Measurements from ENCODE around the gene SHTN1. TPM values are rescaled to one million over a fixed set of nuclear protein-coding genes. Genes with fewer than 3 reads are reported as not detected.

The SHTN1 gene
- total and polyA plus RNA-seq, 10 of the 15 experiments (the other 5 are each of a cell fraction or from before 2014, with no cell fraction given): 0.79 to 4.0 (median 2.0) TPM

DNA sequence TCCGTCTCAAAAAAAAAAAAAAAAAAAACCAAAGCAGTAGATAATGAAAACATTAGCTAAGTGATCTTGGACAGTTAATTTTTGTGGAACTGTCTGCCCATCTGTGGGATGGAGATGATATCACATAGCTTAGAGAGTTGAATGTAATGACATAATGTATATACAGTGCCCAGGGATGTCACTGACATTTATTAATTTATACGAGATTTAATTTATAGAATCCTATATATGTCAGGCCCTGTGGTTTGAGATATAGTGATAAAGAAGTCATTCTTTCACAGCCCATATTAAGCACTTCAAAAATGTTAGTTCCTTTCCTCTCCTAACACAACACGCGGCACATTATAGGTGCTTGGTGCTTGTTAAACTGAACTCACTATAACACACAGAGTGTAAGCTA is 151.7 kb downstream of the SHTN1 start:
- no peak for ATAC-seq
- Histone ChIP-seq H3K9ac (ENCODE audit: control insufficient read depth, insufficient read depth, low read length) (no peak overlapping the region), H3K4me1 (ENCODE audit: control insufficient read depth, insufficient read depth, low read length) (peaks cover 9% of the 10 kb centered on the region), H3K9me3 (replicated peaks; ENCODE audit: control insufficient read depth, insufficient read depth, low read length) (no peaks in the 10 kb centered on the region), H3K4me3 (no peak overlapping the region), H3K27me3 (replicated peaks in 1 of 2; ENCODE audit: control insufficient read depth in 2 of 2, insufficient read depth in 2 of 2, low read length in 1 of 2) (no peaks in the 10 kb centered on the region; a peak in 1 of 4 replicates), H3K27ac (ENCODE audit: control insufficient read depth, insufficient read depth) (no peak overlapping the region), H2AFZ (ENCODE audit: control insufficient read depth, low read depth, low read length) (no peak overlapping the region), H3K36me3 (ENCODE audit: control insufficient read depth in 2 of 2, insufficient read depth in 2 of 2, low read length in 1 of 2) (no peaks in the 10 kb centered on the region), H3K4me2 (ENCODE audit: control insufficient read depth, insufficient read depth) (no peak overlapping the region), H4K20me1 (ENCODE audit: control insufficient read depth, insufficient read depth) (no peaks in the 10 kb centered on the region), H3K79me2 (ENCODE audit: control insufficient read depth, insufficient read depth, low read length) (no peaks in the 10 kb centered on the region; the same call in 1 of the 2 replicates)
- intact Hi-C loops (cut with micrococcal nuclease; ENCODE audit: unreplicated experiment) (no loop called here), in situ Hi-C loops (cut with MboI) (no loop called here)
- 90% methylated on average over 3 of the region's 4 CpGs for WGBS (ENCODE audit: insufficient coverage, insufficient replicate concordance, low lambda C conversion rate, missing lambda C conversion rate)
- no peak for FAIRE-seq
- RAD21 ChIA-PET (ENCODE audit: unreplicated experiment): no interaction called here
- DNase-seq (ENCODE audit: low read depth, low spot score): no peak
- CTCF ChIA-PET: interaction anchor here (1.1 to 2.2 kb wide), 3 partner anchors 43 to 314 kb away, joined by 3 to 7 read pairs (median 4); no protein-coding TSS in a partner anchor
- TF ChIP-seq ATF7 (IDR thresholded peaks at IDR 0.05; ENCODE audit: low read depth): no peak
- POLR2A ChIA-PET: interaction anchor here (0.6 kb wide), 3 partner anchors 22 to 1130 kb away, joined by 3 to 6 read pairs (median 3); no protein-coding TSS in a partner anchor
- BruUV-seq (replicated peaks): no TSS peak
- SMC1A ChIA-PET (ENCODE audit: uncharacterized antibody, unreplicated experiment): no interaction called here

GRCh38 chr10:116852246-116852645 is 152.7 kb downstream of the SHTN1 start:
- H3K27me3 ChIP-seq (replicated peaks in 1 of 2; ENCODE audit: control insufficient read depth in 2 of 2, insufficient read depth in 2 of 2, low read length in 1 of 2): no peaks in the 10 kb centered on the region; a peak in 1 of 4 replicates

More at GRCh38 chr10:116852246-116852645, 152.7 kb downstream of the SHTN1 start:
- DNase-seq (ENCODE audit: low read depth, low spot score): no peak
- RAD21 ChIA-PET (ENCODE audit: unreplicated experiment): no interaction called here
- TF ChIP-seq, protein P1, sequence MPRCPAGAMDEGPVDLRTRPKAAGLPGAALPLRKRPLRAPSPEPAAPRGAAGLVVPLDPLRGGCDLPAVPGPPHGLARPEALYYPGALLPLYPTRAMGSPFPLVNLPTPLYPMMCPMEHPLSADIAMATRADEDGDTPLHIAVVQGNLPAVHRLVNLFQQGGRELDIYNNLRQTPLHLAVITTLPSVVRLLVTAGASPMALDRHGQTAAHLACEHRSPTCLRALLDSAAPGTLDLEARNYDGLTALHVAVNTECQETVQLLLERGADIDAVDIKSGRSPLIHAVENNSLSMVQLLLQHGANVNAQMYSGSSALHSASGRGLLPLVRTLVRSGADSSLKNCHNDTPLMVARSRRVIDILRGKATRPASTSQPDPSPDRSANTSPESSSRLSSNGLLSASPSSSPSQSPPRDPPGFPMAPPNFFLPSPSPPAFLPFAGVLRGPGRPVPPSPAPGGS (IDR thresholded peaks at IDR 0.05; ENCODE audit: borderline replicate concordance, insufficient read depth, low read depth, low read length, poor library complexity, severe bottlenecking): no peak
- TF ChIP-seq SUZ12 (IDR thresholded peaks at IDR 0.05; ENCODE audit: unreplicated experiment) (no peak), DPF2 (IDR thresholded peaks at IDR 0.05) (no peak), E4F1 (IDR thresholded peaks at IDR 0.05; ENCODE audit: borderline replicate concordance, partially characterized antibody) (no peak), RAD51 (IDR thresholded peaks at IDR 0.05) (no peak)
- TF ChIP-seq, protein P2, sequence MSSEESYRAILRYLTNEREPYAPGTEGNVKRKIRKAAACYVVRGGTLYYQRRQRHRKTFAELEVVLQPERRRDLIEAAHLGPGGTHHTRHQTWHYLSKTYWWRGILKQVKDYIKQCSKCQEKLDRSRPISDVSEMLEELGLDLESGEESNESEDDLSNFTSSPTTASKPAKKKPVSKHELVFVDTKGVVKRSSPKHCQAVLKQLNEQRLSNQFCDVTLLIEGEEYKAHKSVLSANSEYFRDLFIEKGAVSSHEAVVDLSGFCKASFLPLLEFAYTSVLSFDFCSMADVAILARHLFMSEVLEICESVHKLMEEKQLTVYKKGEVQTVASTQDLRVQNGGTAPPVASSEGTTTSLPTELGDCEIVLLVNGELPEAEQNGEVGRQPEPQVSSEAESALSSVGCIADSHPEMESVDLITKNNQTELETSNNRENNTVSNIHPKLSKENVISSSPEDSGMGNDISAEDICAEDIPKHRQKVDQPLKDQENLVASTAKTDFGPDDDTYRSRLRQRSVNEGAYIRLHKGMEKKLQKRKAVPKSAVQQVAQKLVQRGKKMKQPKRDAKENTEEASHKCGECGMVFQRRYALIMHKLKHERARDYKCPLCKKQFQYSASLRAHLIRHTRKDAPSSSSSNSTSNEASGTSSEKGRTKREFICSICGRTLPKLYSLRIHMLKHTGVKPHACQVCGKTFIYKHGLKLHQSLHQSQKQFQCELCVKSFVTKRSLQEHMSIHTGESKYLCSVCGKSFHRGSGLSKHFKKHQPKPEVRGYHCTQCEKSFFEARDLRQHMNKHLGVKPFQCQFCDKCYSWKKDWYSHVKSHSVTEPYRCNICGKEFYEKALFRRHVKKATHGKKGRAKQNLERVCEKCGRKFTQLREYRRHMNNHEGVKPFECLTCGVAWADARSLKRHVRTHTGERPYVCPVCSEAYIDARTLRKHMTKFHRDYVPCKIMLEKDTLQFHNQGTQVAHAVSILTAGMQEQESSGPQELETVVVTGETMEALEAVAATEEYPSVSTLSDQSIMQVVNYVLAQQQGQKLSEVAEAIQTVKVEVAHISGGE (CRISPR knock-in tag; IDR thresholded peaks at IDR 0.05): no peak
- TF ChIP-seq, protein P3, sequence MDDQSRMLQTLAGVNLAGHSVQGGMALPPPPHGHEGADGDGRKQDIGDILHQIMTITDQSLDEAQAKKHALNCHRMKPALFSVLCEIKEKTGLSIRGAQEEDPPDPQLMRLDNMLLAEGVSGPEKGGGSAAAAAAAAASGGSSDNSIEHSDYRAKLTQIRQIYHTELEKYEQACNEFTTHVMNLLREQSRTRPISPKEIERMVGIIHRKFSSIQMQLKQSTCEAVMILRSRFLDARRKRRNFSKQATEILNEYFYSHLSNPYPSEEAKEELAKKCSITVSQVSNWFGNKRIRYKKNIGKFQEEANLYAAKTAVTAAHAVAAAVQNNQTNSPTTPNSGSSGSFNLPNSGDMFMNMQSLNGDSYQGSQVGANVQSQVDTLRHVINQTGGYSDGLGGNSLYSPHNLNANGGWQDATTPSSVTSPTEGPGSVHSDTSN (IDR thresholded peaks at IDR 0.05; ENCODE audit: insufficient replicate concordance, low read depth, low read length): no peak
- H3K9me3 ChIP-seq (replicated peaks; ENCODE audit: control insufficient read depth, insufficient read depth, low read length): no peaks in the 10 kb centered on the region
- intact Hi-C loops (cut with micrococcal nuclease; ENCODE audit: unreplicated experiment) (no loop called here), in situ Hi-C loops (cut with MboI) (no loop called here)
- H3K79me2 ChIP-seq (ENCODE audit: control insufficient read depth, insufficient read depth, low read length): no peaks in the 10 kb centered on the region; the same call in 1 of the 2 replicates
- H4K20me1 ChIP-seq (ENCODE audit: control insufficient read depth, insufficient read depth): no peaks in the 10 kb centered on the region
- no peak overlapping the region for H2AFZ ChIP-seq (ENCODE audit: control insufficient read depth, low read depth, low read length)
- no peak for FAIRE-seq
- POLR2A ChIA-PET: no interaction called here
- CTCF ChIA-PET: no interaction called here
- H3K4me2 ChIP-seq (ENCODE audit: control insufficient read depth, insufficient read depth): no peak overlapping the region
- ATAC-seq: no peak
- H3K4me3 ChIP-seq: no peak overlapping the region
- WGBS (ENCODE audit: insufficient coverage, insufficient replicate concordance, low lambda C conversion rate, missing lambda C conversion rate): 29% methylated on average over 1 of the region's 1 CpG
- H3K4me1 ChIP-seq (ENCODE audit: control insufficient read depth, insufficient read depth, low read length): peaks cover 20% of the 10 kb centered on the region
- no peak overlapping the region for H3K9ac ChIP-seq (ENCODE audit: control insufficient read depth, insufficient read depth, low read length)
- H3K36me3 ChIP-seq (ENCODE audit: control insufficient read depth in 2 of 2, insufficient read depth in 2 of 2, low read length in 1 of 2): no peaks in the 10 kb centered on the region
- H3K27ac ChIP-seq (ENCODE audit: control insufficient read depth, insufficient read depth): no peak overlapping the region
- SMC1A ChIA-PET (ENCODE audit: uncharacterized antibody, unreplicated experiment): no interaction called here
- no TSS peak for BruUV-seq (replicated peaks)

Measured in GM12878 (cell line).